ENCODE data around the gene SNX33. TPM values are rescaled to one million over a fixed set of nuclear protein-coding genes. Genes with fewer than 3 reads are reported as not detected.
"Not testable (repeated sequence)": the region's sequence is repeated elsewhere in the genome, so short reads cannot be mapped to it uniquely, and the experiment has no call there.

SNX33 gene
- polyA plus RNA-seq, 4 donors, result 11.0 to 19.8 (median 15.2) TPM

DNA sequence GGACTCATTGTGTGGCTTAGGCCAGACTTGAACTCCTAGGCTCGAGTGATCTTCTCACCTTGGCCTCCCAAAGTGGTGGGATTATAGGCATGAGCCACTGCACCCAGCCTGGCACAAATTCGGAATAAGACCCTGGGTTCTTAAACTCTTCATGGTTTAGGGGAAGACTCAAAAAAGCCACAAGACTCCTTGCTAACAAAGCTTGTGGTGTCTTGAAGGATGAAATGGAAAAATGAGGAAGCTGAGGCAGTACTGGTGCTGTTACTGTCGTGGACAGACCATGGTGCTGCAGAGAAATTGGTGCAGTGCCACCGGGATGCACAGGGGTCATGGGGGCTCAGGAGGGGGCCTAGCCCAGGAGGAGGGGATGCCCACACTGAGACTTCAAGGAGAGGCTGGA lies 44.6 kb downstream of the SNX33 start:
- H3K4me3 ChIP-seq (ENCODE audit: low read depth in 1 of 3, low read length in 3 of 3); H3K9me3 ChIP-seq (ENCODE audit: control insufficient read depth in 2 of 2, insufficient read depth in 1 of 2, low read depth in 1 of 2, low read length in 1 of 2); DNase-seq; FAIRE-seq; H3K27me3 ChIP-seq (ENCODE audit: control insufficient read depth in 3 of 3, insufficient read depth in 3 of 3, low read length in 3 of 3); H3K27ac ChIP-seq (ENCODE audit: low read depth in 1 of 3, low read length in 2 of 3); H3K36me3 ChIP-seq (ENCODE audit: control insufficient read depth in 3 of 3, insufficient read depth in 2 of 3, low read depth in 1 of 3, low read length in 3 of 3): not testable (repeated sequence)
- 70 to 81% (median 71%) methylated on average over 4 of the region's 4 CpGs for WGBS, 3 donors
- H3K4me1 ChIP-seq (ENCODE audit: control insufficient read depth in 3 of 3, insufficient read depth in 2 of 3, low read depth in 1 of 3, low read length in 2 of 3), result peaks cover 0 to 14% (median 0%) of the 10 kb centered on the region in 3 donors

GRCh38 chr15:75693028-75693427 lies 45.3 kb downstream of the SNX33 start:
- not testable (repeated sequence) for H3K9me3 ChIP-seq (ENCODE audit: control insufficient read depth in 2 of 2, insufficient read depth in 1 of 2, low read depth in 1 of 2, low read length in 1 of 2); FAIRE-seq; H3K27me3 ChIP-seq (ENCODE audit: control insufficient read depth in 3 of 3, insufficient read depth in 3 of 3, low read length in 3 of 3); DNase-seq; H3K4me3 ChIP-seq (ENCODE audit: low read depth in 1 of 3, low read length in 3 of 3); H3K36me3 ChIP-seq (ENCODE audit: control insufficient read depth in 3 of 3, insufficient read depth in 2 of 3, low read depth in 1 of 3, low read length in 3 of 3); H3K27ac ChIP-seq (ENCODE audit: low read depth in 1 of 3, low read length in 2 of 3)
- H3K4me1 ChIP-seq (ENCODE audit: control insufficient read depth in 3 of 3, insufficient read depth in 2 of 3, low read depth in 1 of 3, low read length in 2 of 3), result peaks cover 0 to 14% (median 0%) of the 10 kb centered on the region in 3 donors
- 72 to 95% (median 77%) methylated on average over 6 to 11 of the region's 15 CpGs for WGBS, 3 donors

DNA sequence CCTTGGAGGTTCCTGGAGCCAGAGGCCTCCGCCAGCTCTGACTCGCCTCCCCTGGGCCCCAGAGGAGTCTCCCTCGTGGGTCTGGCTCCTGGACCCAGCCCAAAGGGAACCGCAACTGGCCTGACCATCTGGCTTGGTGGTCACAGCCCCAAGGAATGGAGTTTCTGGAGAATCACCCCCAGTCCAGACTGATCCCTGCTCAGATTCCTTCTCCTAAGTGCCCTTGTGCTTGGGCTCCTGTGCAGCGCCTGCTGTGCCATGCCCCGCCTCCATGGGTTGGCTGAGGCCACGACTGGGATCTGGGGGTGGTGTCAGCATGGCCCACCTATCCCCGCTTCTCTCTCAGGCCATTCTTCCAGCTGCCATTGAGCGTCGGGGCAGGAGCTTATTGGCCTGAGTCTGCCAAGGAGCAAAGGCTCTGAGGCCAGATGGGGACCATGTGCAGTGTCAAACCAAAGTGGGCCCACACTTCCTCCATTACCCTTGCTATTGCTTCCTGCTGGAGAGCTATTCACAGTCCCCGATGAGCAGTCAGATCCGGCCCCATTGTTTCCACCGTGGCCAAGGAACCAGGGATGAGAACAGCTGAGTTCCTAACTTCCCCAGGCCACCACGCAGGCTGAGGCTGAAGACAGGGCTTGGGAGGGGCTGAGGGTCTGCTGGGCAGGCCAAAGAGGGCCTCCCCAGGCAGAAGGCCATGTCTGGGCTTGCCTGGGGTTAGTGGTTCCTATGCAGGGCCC lies 46.0 kb downstream of the SNX33 start:
- Histone ChIP-seq H3K4me3 (ENCODE audit: low read depth in 1 of 3, low read length in 3 of 3) (no peak overlapping the region), H3K27ac (ENCODE audit: low read depth in 1 of 3, low read length in 2 of 3) (peak overlapping the region in 2 of 3 donors; percentile 33 to 59), H3K4me1 (ENCODE audit: control insufficient read depth in 3 of 3, insufficient read depth in 2 of 3, low read depth in 1 of 3, low read length in 2 of 3) (peaks cover 0 to 14% (median 0%) of the 10 kb centered on the region in 3 donors), H3K27me3 (ENCODE audit: control insufficient read depth in 3 of 3, insufficient read depth in 3 of 3, low read length in 3 of 3) (no peaks in the 10 kb centered on the region), H3K9me3 (ENCODE audit: control insufficient read depth in 2 of 2, insufficient read depth in 1 of 2, low read depth in 1 of 2, low read length in 1 of 2) (no peaks in the 10 kb centered on the region), H3K36me3 (ENCODE audit: control insufficient read depth in 3 of 3, insufficient read depth in 2 of 3, low read depth in 1 of 3, low read length in 3 of 3) (peaks cover 0 to 8% (median 0%) of the 10 kb centered on the region in 3 donors)
- DNase-seq (no peak), FAIRE-seq (no peak)
- whole genome bisulfite sequencing, 3 donors, result 48 to 77% (median 68%) methylated on average over 14 of the region's 14 CpGs

DNA sequence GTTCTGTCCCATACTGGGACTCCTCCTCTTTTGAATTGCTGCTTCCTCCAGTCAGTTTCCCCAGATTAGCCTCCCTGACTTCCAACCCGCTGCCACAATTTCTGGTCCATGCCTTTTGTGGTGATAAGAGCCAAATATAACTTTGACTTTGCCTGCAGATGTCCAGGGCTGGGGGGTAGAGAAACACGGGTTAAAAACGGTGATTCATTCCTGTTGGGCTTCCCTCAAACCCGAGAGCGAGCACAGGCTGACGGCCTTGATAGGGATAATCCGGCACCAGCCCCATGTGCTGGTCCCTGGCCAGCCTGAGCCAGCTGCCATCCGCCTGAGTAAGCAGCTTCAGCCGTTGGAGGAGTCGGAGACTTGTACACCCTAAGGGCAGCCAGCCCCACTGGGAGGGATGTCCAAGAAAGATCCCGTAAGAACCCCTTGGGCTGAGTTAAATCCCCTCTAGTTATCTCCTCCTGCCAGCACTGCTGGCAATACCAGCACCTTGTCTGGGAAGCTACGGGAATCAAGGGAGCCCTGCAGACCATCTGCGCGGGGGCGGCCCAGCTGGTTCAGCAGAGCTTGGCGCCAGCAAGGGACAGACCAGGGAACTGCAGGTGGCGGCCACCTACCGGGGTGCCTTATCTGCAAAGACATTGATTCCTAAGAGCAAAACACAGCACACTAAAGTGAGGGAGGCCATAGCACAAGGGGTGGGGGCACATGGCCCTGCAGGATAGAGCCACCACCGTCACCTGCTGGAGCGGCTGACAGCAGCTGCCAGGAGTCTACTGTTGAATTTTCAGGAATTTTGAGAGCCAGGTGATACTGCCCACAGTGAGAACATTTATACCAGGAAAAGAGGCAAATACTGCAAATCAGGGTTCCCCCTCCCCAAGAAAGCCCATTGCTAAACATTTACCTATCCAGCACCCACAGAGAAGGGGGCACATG lies 46.8 kb downstream of the SNX33 start:
- H3K36me3 ChIP-seq (ENCODE audit: control insufficient read depth in 3 of 3, insufficient read depth in 2 of 3, low read depth in 1 of 3, low read length in 3 of 3), result peaks cover 0 to 2% (median 0%) of the 10 kb centered on the region in 3 donors
- H3K27me3 ChIP-seq (ENCODE audit: control insufficient read depth in 3 of 3, insufficient read depth in 3 of 3, low read length in 3 of 3), result no peaks in the 10 kb centered on the region
- DNase-seq (peak; percentile 39 to 74), FAIRE-seq (no peak)
- H3K4me3 ChIP-seq (ENCODE audit: low read depth in 1 of 3, low read length in 3 of 3), result no peak overlapping the region
- no peaks in the 10 kb centered on the region for H3K9me3 ChIP-seq (ENCODE audit: control insufficient read depth in 2 of 2, insufficient read depth in 1 of 2, low read depth in 1 of 2, low read length in 1 of 2)
- peaks cover 0 to 16% (median 0%) of the 10 kb centered on the region in 3 donors for H3K4me1 ChIP-seq (ENCODE audit: control insufficient read depth in 3 of 3, insufficient read depth in 2 of 3, low read depth in 1 of 3, low read length in 2 of 3)
- H3K27ac ChIP-seq (ENCODE audit: low read depth in 1 of 3, low read length in 2 of 3), result peak overlapping the region in 2 of 3 donors; percentile 33 to 59
- 8 to 25% (median 21%) methylated on average over 20 of the region's 20 CpGs for WGBS, 3 donors

GRCh38 chr15:75695220-75695619 lies 47.5 kb downstream of the SNX33 start:
- Histone ChIP-seq H3K4me1 (ENCODE audit: control insufficient read depth in 3 of 3, insufficient read depth in 2 of 3, low read depth in 1 of 3, low read length in 2 of 3) (peaks cover 0 to 21% (median 0%) of the 10 kb centered on the region in 3 donors), H3K27me3 (ENCODE audit: control insufficient read depth in 3 of 3, insufficient read depth in 3 of 3, low read length in 3 of 3) (no peaks in the 10 kb centered on the region), H3K9me3 (ENCODE audit: control insufficient read depth in 2 of 2, insufficient read depth in 1 of 2, low read depth in 1 of 2, low read length in 1 of 2) (no peaks in the 10 kb centered on the region), H3K4me3 (ENCODE audit: low read depth in 1 of 3, low read length in 3 of 3) (no peak overlapping the region), H3K36me3 (ENCODE audit: control insufficient read depth in 3 of 3, insufficient read depth in 2 of 3, low read depth in 1 of 3, low read length in 3 of 3) (peaks cover 0 to 2% (median 0%) of the 10 kb centered on the region in 3 donors), H3K27ac (ENCODE audit: low read depth in 1 of 3, low read length in 2 of 3) (peak overlapping the region in 1 of 3 donors; percentile 56)
- DNase-seq (no peak), FAIRE-seq (no peak)
- 52 to 71% (median 65%) methylated on average over 6 of the region's 6 CpGs for WGBS, 3 donors

DNA sequence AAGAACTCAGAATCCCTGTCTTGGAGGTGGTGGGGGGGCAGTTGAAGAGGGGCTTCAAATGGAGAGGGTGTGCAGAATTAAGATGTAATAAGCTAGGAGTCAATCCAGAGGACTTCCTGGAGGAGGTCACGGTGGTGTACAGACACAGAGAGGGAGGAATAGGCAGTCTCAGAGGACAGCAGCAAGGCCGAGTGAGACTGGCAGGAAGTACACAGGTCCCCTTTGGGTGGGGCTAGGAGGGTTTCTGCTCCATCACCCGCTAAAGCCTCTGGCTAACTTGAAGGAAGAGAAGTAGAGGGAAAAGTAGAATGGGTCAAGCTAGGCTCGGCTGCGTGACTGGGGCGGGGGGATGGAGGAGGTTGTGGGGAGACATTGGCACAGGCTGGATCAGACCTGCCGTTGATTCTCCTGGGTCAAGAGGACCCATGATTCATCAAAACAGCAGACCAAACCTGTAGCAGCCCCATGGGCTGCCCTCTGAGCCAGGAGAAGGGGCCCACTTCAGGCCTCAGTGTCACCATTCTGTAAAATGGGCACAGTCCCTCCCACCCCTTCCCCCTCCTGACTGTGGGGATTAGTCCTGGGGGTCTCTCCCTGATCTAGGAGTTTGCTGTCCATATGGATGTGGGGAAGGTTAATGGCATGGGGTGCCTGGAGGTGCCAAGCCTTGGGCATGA lies 48.1 kb downstream of the SNX33 start:
- H3K27ac ChIP-seq (ENCODE audit: low read depth in 1 of 3, low read length in 2 of 3), result peak overlapping the region in 1 of 3 donors; percentile 15

DNA sequence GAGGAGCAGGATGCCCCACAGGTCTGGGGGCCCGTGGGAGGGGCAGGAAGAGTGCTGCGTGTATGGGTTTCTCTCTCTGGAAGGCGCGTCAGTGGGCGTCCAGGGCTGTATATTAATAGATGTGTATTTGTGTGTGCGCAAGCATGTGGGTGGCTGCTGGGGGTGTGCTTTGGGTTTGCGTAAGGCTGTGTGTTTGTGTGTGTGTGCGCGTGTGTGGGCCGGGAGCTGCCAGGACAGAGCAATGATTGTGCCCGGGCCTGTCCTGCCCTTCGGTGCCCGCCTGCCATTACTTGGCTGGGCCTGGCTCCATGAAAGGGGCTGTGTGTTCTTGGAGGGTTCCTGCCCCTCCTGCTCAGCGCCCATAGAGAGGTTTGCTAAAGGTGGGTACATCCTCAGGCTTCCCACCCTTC lies 48.6 kb downstream of the SNX33 start:
- 78 to 87% (median 83%) methylated on average over 12 to 14 of the region's 14 CpGs for WGBS, 3 donors
- Histone ChIP-seq H3K36me3 (ENCODE audit: control insufficient read depth in 3 of 3, insufficient read depth in 2 of 3, low read depth in 1 of 3, low read length in 3 of 3) (no peaks in the 10 kb centered on the region), H3K4me3 (ENCODE audit: low read depth in 1 of 3, low read length in 3 of 3) (no peak overlapping the region), H3K27ac (ENCODE audit: low read depth in 1 of 3, low read length in 2 of 3) (peak overlapping the region in 1 of 3 donors; percentile 60), H3K27me3 (ENCODE audit: control insufficient read depth in 3 of 3, insufficient read depth in 3 of 3, low read length in 3 of 3) (no peaks in the 10 kb centered on the region), H3K4me1 (ENCODE audit: control insufficient read depth in 3 of 3, insufficient read depth in 2 of 3, low read depth in 1 of 3, low read length in 2 of 3) (peaks cover 0 to 21% (median 0%) of the 10 kb centered on the region in 3 donors), H3K9me3 (ENCODE audit: control insufficient read depth in 2 of 2, insufficient read depth in 1 of 2, low read depth in 1 of 2, low read length in 1 of 2) (no peaks in the 10 kb centered on the region)
- FAIRE-seq (no peak), DNase-seq (no peak)

More for the DNA sequence above, 48.1 kb downstream of the SNX33 start:
- WGBS, 3 donors, result 69 to 72% (median 69%) methylated on average over 7 of the region's 7 CpGs
- H3K4me1 ChIP-seq (ENCODE audit: control insufficient read depth in 3 of 3, insufficient read depth in 2 of 3, low read depth in 1 of 3, low read length in 2 of 3), result peaks cover 0 to 21% (median 0%) of the 10 kb centered on the region in 3 donors
- H3K36me3 ChIP-seq (ENCODE audit: control insufficient read depth in 3 of 3, insufficient read depth in 2 of 3, low read depth in 1 of 3, low read length in 3 of 3), result no peaks in the 10 kb centered on the region
- no peaks in the 10 kb centered on the region for H3K27me3 ChIP-seq (ENCODE audit: control insufficient read depth in 3 of 3, insufficient read depth in 3 of 3, low read length in 3 of 3)
- H3K4me3 ChIP-seq (ENCODE audit: low read depth in 1 of 3, low read length in 3 of 3), result no peak overlapping the region
- H3K9me3 ChIP-seq (ENCODE audit: control insufficient read depth in 2 of 2, insufficient read depth in 1 of 2, low read depth in 1 of 2, low read length in 1 of 2), result no peaks in the 10 kb centered on the region
- FAIRE-seq (no peak), DNase-seq (no peak)

DNA sequence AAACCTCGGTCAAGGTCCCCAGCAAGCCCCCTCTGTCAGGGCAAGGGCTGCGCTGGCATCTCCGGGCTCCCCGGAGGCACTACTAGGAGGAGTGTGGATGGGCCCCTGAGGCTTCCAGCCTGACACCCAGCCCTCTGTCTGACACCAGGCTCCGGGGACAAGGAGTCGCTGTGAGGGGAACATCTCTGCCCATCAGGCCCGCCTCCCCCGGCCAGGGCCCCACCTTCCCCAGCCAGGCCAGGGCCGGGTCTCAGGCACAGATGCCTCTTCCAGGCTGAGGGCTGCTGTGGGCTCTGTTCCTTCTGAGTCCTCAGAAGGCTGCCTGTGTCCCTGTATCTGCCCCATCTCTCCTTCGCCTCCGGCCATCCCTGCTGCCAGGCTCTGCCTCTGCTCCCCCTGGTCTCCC lies 49.1 kb downstream of the SNX33 start:
- Histone ChIP-seq H3K36me3 (ENCODE audit: control insufficient read depth in 3 of 3, insufficient read depth in 2 of 3, low read depth in 1 of 3, low read length in 3 of 3) (no peaks in the 10 kb centered on the region), H3K4me3 (ENCODE audit: low read depth in 1 of 3, low read length in 3 of 3) (no peak overlapping the region), H3K4me1 (ENCODE audit: control insufficient read depth in 3 of 3, insufficient read depth in 2 of 3, low read depth in 1 of 3, low read length in 2 of 3) (peaks cover 0 to 21% (median 0%) of the 10 kb centered on the region in 3 donors), H3K27me3 (ENCODE audit: control insufficient read depth in 3 of 3, insufficient read depth in 3 of 3, low read length in 3 of 3) (no peaks in the 10 kb centered on the region), H3K9me3 (ENCODE audit: control insufficient read depth in 2 of 2, insufficient read depth in 1 of 2, low read depth in 1 of 2, low read length in 1 of 2) (no peaks in the 10 kb centered on the region), H3K27ac (ENCODE audit: low read depth in 1 of 3, low read length in 2 of 3) (peak overlapping the region in 1 of 3 donors; percentile 60)
- no peak for FAIRE-seq
- WGBS, 3 donors, result 78 to 88% (median 86%) methylated on average over 11 of the region's 11 CpGs
- DNase-seq, result no peak
